HepG2 (cell line): ENCODE measurements around the gene SEPHS2.

Source experiments
- E2F1 ChIP-seq: sonication (generic); formaldehyde crosslinking; IDR thresholded peaks from 2 replicates; pipeline ENCODE4 v1.5.0; 2020; ENCODE audit warnings: missing genetic modification reagents
- E2F5 ChIP-seq: sonication (generic); formaldehyde crosslinking; conservative IDR thresholded peaks from 2 replicates; pipeline ENCODE4 v1.4.0; 2020; ENCODE audit warnings: missing genetic modification reagents
- JUND ChIP-seq: sonication (generic); formaldehyde crosslinking; IDR thresholded peaks from 2 replicates; pipeline ENCODE4 v1.8.0; 2022; ENCODE audit warnings: mild to moderate bottlenecking, missing genetic modification reagents
- YY1 ChIP-seq: IDR thresholded peaks from 2 replicates; pipeline ENCODE4 v1.6.1; 2011; ENCODE audit warnings: low read length, low read depth, moderate library complexity, mild to moderate bottlenecking; ENCODE audit not compliant: insufficient read depth, insufficient replicate concordance
- ZNF12 ChIP-seq: sonication (generic); formaldehyde crosslinking; IDR thresholded peaks from 2 replicates; pipeline ENCODE4 v1.5.0; 2020; ENCODE audit warnings: missing genetic modification reagents
- ZNF138 ChIP-seq: sonication (generic); formaldehyde crosslinking; IDR thresholded peaks from 2 replicates; pipeline ENCODE4 v1.5.0; 2020; ENCODE audit warnings: mild to moderate bottlenecking, low read depth, missing genetic modification reagents
- ZNF232 ChIP-seq: sonication (generic); formaldehyde crosslinking; IDR thresholded peaks from 2 replicates; pipeline ENCODE4 v1.4.0; 2020; ENCODE audit warnings: missing genetic modification reagents, borderline replicate concordance
- ZNF724P ChIP-seq: sonication (generic); formaldehyde crosslinking; IDR thresholded peaks from 2 replicates; pipeline ENCODE4 v1.8.0; 2022; ENCODE audit warnings: missing genetic modification reagents, borderline replicate concordance
- ZNF83 ChIP-seq: sonication (generic); formaldehyde crosslinking; IDR thresholded peaks from 2 replicates; pipeline ENCODE4 v1.4.0; 2020; ENCODE audit warnings: missing genetic modification reagents, mild to moderate bottlenecking, borderline replicate concordance

GRCh38 chr16:30473231-30474073 lies 27.8 kb upstream of the SEPHS2 start:
- TF ChIP-seq YY1 (no peak), ZNF724P (CRISPR knock-in tag) (no peak), ZNF138 (no peak), ZNF83 (CRISPR knock-in tag) (no peak), ZNF12 (CRISPR knock-in tag) (no peak), ZNF232 (no peak), E2F5 (no peak), JUND (CRISPR knock-in tag) (no peak), E2F1 (CRISPR knock-in tag) (no peak)
